ENCODE results near the gene MBOAT1. TPM values are rescaled to one million over a fixed set of nuclear protein-coding genes. Genes with fewer than 3 reads are reported as not detected.

Gene MBOAT1
- total and polyA plus RNA-seq, 9 donors = 8.5 to 30.2 (median 12.7) TPM

DNA sequence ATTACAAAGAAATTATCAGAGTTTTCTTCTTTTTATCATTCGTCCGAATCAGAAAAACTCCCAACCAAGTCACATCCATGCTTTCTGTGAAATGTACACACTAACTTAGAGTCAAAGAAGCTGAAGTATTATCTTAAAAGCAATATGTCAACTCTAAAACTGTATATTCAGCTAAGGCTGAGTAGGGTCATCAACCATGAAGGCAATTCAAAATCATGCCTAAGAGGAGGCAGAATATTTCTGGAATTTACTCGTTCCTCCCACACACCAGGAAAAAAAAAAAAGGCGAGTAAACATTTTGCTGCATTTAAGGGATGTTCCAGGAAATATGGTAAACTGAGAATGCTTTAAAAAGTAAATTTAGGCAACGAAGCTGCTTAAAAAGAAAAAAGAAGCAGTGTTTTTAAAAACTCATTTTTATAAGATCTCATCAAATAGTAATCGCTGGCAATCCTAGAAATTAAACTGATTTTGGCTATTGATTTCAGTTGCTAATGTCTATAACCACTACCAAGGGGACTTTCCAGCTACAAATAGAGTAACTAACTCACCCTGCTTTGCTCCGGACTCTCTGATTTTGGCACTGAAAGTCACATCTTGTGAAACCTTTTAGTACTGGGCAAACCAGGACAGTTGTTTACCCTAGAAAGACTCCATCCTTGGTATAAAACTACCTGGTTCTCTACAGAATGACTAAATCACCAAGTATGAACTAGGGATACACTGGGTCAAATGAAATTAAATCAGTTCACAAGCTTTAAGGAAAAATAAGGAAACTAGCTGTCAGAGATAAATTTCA is 82.8 kb downstream of the MBOAT1 start:
- intact Hi-C loops (cut with DNase I) = loop anchor here in 3 of 4 donors (5.0 to 10.0 kb wide), 2 partner anchors 83 to 85 kb away; partner anchors contain the start of gene MBOAT1 (in 3 of the 3)
- WGBS, 3 donors = 16 to 34% (median 23%) methylated on average over 7 of the region's 7 CpGs

DNA sequence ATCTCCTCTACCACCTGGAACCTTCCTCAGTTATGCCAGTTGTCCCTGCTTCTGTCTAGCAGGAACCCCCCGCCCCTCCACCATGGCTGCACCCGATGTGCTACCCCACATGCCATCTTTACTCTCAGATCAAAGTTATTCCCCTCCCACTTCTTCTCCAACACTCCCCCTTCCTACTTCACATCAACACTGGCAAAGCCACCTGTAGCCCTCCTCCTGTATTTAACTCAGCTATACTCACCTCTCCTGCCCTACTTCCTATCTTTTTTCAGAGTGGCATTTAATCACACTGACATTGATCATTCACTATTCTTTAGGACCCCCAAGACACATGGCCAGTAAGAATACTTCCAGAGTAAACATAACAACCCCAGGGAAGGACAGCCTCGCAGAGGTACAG is 84.3 kb downstream of the MBOAT1 start:
- H3K4me3 ChIP-seq = no peak overlapping the region
- peaks cover 5% of the 10 kb centered on the region for H3K4me1 ChIP-seq (ENCODE audit: insufficient read depth)
- 58 to 97% (median 92%) methylated on average over 3 of the region's 3 CpGs for WGBS, 3 donors
- DNase-seq = no peak
- intact Hi-C loops (cut with DNase I) = loop anchor here in 3 of 4 donors (5.0 to 10.0 kb wide), 2 partner anchors 84 to 87 kb away; partner anchors contain the start of gene MBOAT1 (in 3 of the 3)
- H3K9me3 ChIP-seq = no peaks in the 10 kb centered on the region
- H3K27ac ChIP-seq = no peak overlapping the region
- H3K36me3 ChIP-seq = no peaks in the 10 kb centered on the region
- TF ChIP-seq, protein P1, sequence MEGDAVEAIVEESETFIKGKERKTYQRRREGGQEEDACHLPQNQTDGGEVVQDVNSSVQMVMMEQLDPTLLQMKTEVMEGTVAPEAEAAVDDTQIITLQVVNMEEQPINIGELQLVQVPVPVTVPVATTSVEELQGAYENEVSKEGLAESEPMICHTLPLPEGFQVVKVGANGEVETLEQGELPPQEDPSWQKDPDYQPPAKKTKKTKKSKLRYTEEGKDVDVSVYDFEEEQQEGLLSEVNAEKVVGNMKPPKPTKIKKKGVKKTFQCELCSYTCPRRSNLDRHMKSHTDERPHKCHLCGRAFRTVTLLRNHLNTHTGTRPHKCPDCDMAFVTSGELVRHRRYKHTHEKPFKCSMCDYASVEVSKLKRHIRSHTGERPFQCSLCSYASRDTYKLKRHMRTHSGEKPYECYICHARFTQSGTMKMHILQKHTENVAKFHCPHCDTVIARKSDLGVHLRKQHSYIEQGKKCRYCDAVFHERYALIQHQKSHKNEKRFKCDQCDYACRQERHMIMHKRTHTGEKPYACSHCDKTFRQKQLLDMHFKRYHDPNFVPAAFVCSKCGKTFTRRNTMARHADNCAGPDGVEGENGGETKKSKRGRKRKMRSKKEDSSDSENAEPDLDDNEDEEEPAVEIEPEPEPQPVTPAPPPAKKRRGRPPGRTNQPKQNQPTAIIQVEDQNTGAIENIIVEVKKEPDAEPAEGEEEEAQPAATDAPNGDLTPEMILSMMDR (IDR thresholded peaks at IDR 0.05) = no peak
- TF ChIP-seq EP300 (IDR thresholded peaks at IDR 0.05) (no peak), POLR2A (IDR thresholded peaks at IDR 0.05) (no peak)
- no peaks in the 10 kb centered on the region for H3K27me3 ChIP-seq

More for the DNA sequence above, 82.8 kb downstream of the MBOAT1 start:
- no peak for DNase-seq
- no peaks in the 10 kb centered on the region for H3K36me3 ChIP-seq
- H3K27ac ChIP-seq = peak overlapping the region in 1 of 2 donors; percentile 26
- H3K9me3 ChIP-seq = no peaks in the 10 kb centered on the region
- no peaks in the 10 kb centered on the region for H3K27me3 ChIP-seq
- TF ChIP-seq POLR2A (IDR thresholded peaks at IDR 0.05) = no peak
- H3K4me1 ChIP-seq (ENCODE audit: insufficient read depth) = peaks cover 5% of the 10 kb centered on the region
- H3K4me3 ChIP-seq = no peak overlapping the region

DNA sequence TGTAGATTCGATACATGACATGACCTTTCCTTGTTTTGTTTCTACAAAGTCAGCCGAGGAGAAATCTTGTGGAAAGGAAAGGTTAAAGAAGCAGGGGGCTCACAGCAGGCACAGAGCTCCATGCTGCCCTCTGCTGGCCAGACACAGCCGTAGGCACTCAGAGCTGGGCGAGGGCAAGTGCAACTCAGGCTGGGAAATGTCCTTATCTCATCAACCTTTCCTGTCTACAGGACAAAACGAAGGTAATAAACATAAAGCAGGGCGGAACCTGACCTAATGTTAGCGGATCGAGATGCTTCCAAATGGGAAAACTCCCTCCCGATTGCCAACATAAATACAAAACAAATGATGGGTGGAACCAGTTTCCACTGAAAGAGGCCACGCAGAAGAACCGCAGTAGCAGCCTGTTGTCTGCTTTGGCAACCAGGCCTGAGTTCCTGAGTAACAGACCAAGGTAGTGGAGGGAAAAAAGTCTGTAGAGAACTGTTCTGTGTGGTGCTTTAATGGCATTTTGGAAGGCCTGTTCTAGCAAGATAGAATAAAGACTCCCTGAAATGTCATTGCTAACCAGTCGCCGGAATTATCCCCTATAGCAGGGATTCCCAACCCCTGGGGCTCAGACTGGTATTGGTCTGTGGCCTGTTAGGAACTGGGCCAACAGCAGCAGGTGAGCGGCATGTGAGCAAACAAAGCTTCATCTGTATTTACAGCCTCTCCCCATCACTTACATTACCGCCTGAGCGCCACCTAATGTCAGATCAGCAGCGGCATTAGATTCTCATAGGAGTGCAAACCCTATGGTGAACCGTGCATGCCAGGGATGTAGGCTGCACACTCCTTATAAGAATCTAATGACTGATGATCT is 85.2 kb downstream of the MBOAT1 start:
- TF ChIP-seq, protein P1 (IDR thresholded peaks at IDR 0.05) = peak; percentile 51 to 82 (median 69)
- no peak for TF ChIP-seq POLR2A (IDR thresholded peaks at IDR 0.05)
- WGBS, 3 donors = 39 to 45% (median 39%) methylated on average over 18 of the region's 18 CpGs
- DNase-seq = peak; percentile 64 to 83 (median 75)
- no peaks in the 10 kb centered on the region for H3K36me3 ChIP-seq
- no peaks in the 10 kb centered on the region for H3K27me3 ChIP-seq
- peaks cover 5% of the 10 kb centered on the region for H3K4me1 ChIP-seq (ENCODE audit: insufficient read depth)
- H3K27ac ChIP-seq = peak overlapping the region in 1 of 2 donors; percentile 24
- no peaks in the 10 kb centered on the region for H3K9me3 ChIP-seq
- intact Hi-C loops (cut with DNase I) = loop anchor here in 3 of 4 donors (5.0 to 10.0 kb wide), 2 partner anchors 85 to 88 kb away; partner anchors contain the start of gene MBOAT1 (in 3 of the 3)
- no peak overlapping the region for H3K4me3 ChIP-seq

DNA sequence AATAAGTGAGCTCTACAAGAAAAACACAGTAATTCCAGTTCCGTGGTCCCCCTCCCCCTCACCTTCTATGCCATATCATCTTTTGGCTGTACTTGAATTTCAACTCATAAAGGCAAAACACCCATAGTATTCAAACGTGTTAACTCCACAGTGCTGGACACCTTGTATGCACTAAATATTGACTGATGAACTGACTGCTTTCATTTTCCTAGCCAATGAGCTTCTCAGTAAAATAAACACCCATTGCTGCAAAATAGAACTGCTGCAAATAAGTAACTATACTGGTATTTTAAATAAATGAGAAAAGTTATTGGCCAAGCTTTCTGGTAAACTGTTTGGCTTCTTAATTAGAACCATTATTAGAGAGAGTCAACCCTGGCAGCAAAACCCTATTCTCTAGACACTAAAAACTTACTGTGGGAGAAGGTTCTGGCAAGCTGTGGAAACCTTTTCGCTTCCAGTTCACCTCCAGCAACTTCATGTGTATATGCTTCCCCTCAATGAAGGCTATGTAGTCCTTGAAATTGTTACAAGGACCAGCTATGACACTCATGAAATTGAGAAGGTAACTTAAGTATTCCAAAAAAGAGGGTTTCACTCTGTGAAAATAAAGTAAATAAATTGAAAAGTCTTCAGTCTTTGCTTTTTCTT is 86.0 kb downstream of the MBOAT1 start:
- no peaks in the 10 kb centered on the region for H3K27me3 ChIP-seq
- H3K4me3 ChIP-seq = no peak overlapping the region
- peaks cover 5% of the 10 kb centered on the region for H3K4me1 ChIP-seq (ENCODE audit: insufficient read depth)
- WGBS, 3 donors = 62 to 78% (median 67%) methylated on average over 3 of the region's 3 CpGs
- DNase-seq = no peak
- intact Hi-C loops (cut with DNase I) = loop anchor here in 3 of 4 donors (5.0 to 10.0 kb wide), 2 partner anchors 86 to 89 kb away; partner anchors contain the start of gene MBOAT1 (in 3 of the 3)
- no peaks in the 10 kb centered on the region for H3K9me3 ChIP-seq
- TF ChIP-seq POLR2A (IDR thresholded peaks at IDR 0.05) = no peak
- TF ChIP-seq EP300 (IDR thresholded peaks at IDR 0.05) = no peak
- TF ChIP-seq, protein P1 (IDR thresholded peaks at IDR 0.05) = no peak
- no peaks in the 10 kb centered on the region for H3K36me3 ChIP-seq
- peak overlapping the region in 1 of 2 donors; percentile 24 for H3K27ac ChIP-seq
